Panc1 (cell line): ENCODE measurements around the gene PSMA7.

ENCODE experiments used
- SIN3A ChIP-seq: IDR thresholded peaks from 2 replicates; pipeline ENCODE4 v1.6.1; 2012; ENCODE audit warnings: low read depth, mild to moderate bottlenecking, low read length, moderate library complexity, borderline replicate concordance; ENCODE audit not compliant: insufficient read depth
- TCF7L2 ChIP-seq: IDR thresholded peaks from 2 replicates; pipeline ENCODE4 v1.6.1; 2011; ENCODE audit warnings: mild to moderate bottlenecking, low read depth, low read length, inconsistent platforms
- TF ChIP-seq, protein P1 (sequence below): fragments of 450-650 bp; IDR thresholded peaks from 2 replicates; pipeline ENCODE4 v1.5.1; 2017; ENCODE audit warnings: mild to moderate bottlenecking
- TF ChIP-seq, protein P2 (sequence below), 2 experiments: IDR thresholded peaks; 2 replicates each; pipeline ENCODE4 v1.6.1; 2011 to 2012; ENCODE audit warnings: low read depth in 2 of 2, control low read depth in 1 of 2, low read length in 1 of 2, mild to moderate bottlenecking in 1 of 2, moderate library complexity in 1 of 2; ENCODE audit not compliant: insufficient read depth in 1 of 2

DNA sequence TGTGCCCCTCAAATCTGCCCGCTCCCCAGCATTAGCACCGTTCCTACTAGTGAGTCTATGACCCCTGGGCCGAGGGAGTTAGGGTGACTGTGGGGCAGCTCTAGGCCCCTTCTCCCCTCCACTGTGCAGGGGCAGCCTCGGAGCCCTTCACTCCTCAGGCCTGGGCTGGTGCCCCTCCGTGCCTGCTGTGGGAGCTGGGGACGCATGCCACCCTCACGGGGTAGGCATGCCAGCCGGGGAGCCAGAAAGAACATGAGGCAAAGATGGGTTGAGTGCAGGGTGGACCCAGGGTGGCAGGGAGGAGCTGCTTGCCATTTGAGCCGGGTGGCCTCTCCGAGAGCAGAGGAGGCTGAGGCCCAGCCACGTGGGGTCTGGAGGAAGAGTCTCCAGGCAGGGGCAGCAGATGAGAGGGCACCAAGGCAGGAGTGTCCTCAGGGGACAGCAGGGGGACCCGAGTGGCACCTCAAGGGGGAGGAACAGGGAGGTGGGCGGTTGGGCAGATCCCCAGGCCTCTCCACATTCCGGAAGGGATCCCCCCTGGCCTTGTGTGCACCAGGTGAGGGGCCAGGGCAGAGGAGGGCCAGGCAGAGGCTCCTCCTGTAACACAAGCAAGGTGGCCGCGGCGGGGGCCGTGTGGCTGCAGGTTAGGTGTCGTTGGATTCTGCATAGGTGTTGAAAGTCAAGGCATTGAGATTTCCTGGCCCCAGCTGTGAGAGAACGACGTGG is 39.5 kb downstream of the PSMA7 start:
- TF ChIP-seq, protein P1, sequence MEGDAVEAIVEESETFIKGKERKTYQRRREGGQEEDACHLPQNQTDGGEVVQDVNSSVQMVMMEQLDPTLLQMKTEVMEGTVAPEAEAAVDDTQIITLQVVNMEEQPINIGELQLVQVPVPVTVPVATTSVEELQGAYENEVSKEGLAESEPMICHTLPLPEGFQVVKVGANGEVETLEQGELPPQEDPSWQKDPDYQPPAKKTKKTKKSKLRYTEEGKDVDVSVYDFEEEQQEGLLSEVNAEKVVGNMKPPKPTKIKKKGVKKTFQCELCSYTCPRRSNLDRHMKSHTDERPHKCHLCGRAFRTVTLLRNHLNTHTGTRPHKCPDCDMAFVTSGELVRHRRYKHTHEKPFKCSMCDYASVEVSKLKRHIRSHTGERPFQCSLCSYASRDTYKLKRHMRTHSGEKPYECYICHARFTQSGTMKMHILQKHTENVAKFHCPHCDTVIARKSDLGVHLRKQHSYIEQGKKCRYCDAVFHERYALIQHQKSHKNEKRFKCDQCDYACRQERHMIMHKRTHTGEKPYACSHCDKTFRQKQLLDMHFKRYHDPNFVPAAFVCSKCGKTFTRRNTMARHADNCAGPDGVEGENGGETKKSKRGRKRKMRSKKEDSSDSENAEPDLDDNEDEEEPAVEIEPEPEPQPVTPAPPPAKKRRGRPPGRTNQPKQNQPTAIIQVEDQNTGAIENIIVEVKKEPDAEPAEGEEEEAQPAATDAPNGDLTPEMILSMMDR = no peak
- TF ChIP-seq, protein P2, sequence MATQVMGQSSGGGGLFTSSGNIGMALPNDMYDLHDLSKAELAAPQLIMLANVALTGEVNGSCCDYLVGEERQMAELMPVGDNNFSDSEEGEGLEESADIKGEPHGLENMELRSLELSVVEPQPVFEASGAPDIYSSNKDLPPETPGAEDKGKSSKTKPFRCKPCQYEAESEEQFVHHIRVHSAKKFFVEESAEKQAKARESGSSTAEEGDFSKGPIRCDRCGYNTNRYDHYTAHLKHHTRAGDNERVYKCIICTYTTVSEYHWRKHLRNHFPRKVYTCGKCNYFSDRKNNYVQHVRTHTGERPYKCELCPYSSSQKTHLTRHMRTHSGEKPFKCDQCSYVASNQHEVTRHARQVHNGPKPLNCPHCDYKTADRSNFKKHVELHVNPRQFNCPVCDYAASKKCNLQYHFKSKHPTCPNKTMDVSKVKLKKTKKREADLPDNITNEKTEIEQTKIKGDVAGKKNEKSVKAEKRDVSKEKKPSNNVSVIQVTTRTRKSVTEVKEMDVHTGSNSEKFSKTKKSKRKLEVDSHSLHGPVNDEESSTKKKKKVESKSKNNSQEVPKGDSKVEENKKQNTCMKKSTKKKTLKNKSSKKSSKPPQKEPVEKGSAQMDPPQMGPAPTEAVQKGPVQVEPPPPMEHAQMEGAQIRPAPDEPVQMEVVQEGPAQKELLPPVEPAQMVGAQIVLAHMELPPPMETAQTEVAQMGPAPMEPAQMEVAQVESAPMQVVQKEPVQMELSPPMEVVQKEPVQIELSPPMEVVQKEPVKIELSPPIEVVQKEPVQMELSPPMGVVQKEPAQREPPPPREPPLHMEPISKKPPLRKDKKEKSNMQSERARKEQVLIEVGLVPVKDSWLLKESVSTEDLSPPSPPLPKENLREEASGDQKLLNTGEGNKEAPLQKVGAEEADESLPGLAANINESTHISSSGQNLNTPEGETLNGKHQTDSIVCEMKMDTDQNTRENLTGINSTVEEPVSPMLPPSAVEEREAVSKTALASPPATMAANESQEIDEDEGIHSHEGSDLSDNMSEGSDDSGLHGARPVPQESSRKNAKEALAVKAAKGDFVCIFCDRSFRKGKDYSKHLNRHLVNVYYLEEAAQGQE (IDR thresholded peaks at IDR 0.05; ENCODE audit: insufficient read depth in 1 of 2, low read depth in 2 of 2, low read length in 1 of 2) = no peak
- TF ChIP-seq TCF7L2 = no peak
- no peak for TF ChIP-seq SIN3A
